NCI-H526 treated with DMSO at 0.1 percent for 48 hours (cell line): ENCODE measurements around the gene KPNA1.
"Not testable (repeated sequence)": the region's sequence is repeated elsewhere in the genome, so short reads cannot be mapped to it uniquely, and the experiment has no call there.

ENCODE experiments used
- DNase-seq: peaks from one replicate; lab custom pipeline; 2025; lab: John Stamatoyannopoulos, UW

KPNA1 gene

DNA sequence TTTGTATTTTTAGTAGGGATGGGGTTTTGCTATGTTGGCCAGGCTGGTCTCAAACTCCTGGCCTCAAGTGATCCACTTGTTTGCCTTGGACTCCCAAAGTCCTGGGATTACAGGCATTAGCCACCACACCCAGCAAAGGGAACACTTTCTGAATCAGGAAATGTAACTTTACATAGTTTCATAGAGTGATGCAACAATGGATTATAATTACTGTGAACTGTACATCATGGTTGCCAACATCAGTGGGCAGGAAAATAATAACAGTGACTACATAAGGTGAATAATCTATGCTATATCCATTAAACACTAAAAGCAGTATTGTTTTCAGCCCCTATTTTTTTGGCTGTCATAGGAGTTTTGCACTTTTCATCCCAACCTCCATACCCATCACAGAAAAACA lies 5.0 kb upstream of the KPNA1 start:
- DNase-seq, result no peak

DNA sequence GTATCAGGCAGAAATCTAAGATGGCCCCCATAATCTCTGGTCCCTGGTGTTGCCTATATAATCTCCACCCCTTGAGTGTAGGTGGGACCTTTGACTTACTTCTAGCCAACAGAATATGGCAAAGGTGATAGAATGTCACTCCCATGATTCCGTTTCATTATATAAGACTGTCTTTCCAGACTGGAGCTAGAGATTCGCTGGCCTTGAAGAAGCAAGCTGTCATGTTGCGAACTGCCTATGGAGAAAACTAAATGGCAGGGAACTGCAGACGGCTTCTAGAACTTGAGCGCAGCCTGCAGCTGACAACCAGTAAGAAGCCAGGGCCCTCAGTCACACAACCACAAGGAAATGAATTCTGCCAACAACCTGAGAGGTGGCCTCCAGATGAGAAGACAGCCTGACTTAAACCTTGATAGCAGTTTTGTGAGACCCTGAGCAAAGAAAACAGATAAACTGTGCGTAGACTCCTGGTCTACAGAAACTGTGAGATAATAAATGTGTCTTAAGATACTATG lies 2.2 kb upstream of the KPNA1 start:
- no peak for DNase-seq

DNA sequence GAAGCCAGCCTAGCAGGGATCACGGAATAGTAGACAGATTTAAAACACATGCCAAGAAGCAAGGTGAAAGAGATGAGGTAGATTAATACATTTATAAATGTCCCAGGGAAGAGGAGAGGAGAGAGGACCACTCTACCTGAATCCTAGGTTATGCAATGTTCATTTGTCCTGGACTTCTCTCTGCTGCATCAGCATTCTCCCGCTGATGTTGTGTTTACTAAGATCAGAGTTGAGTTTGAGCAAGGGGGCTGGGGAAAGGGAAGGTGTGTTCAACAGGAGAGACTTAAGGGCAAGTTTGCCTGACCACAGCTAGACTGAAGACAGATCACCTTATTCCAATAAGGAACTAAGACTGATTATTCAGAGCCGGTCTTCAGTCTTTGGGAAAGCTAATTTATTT lies 1.1 kb upstream of the KPNA1 start:
- no peak for DNase-seq

DNA sequence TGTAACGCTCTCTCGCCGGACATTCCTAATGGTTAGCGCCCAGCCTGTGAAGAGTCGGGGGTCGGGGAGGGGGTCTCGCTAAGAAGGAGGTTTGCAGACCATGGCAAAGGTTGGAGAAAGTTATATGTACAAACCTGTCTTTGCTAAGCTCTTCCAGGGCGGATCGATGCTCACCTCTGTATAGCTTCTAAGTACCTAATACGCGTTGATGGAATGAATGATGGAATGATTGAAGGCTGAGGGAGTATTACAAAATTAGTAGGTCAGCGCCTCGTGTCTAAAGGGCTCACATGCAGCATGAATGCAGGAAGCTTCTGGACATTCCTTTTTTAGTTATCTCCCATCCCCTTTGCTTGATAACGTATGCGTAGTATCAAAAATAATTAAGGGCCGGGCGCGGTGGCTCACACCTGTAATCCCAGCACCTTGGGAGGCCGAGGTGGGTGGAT lies 305 bp upstream of the KPNA1 start:
- DNase-seq, result no peak

DNA sequence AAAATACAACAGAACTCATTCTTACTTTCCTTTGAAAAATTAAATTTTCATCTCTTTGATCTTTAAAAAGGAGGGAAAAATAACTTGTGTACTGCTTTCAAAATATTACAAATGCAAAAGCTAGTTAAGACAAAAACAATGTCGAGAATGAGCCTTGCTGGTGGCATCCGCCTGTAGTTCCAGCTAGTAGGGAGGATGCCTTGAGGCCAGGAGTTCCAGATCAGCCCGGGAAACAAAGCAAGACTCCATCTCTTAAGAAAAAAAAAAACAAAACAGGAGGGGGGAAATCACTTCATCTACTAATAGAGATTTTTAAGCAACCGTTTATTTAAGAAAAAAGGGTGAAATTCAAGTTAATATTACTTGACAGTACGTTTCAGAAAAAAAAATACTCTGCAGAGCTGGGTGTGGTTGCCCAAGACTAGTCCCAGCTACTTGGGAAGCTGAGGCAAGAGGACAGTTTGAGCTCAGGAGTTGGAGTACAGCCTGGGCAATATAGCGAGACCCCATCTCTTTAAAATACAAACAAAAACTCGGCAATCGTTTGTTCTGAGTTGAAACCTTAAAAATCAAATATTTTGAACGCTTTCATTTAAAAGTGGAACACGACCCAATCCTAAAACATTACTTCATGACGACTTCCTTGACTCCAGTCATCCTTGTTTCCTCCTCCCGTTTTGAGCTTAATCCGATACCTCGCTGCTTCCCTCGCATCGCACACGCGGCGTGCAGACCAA lies 1.2 kb downstream of the KPNA1 start:
- no peak for DNase-seq

DNA sequence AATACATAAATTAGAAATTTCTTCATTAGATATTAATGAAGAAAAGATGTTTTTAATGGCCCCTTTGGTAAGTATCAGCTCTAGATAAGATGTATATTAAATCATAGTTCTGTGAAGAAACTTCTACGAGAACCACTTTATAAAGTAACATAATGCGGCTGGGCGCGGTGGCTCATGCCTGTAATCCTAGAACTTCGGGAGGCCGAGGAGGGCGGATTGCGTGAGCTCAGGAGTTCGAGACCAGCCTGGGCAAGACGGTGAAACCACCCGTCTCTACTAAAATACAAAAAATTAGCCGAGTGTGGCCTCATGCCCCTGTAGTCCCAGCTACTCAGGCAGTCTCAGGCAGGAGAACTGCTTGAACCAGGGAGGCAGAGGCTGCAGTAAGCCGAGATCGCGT lies 2.5 kb downstream of the KPNA1 start:
- no peak for DNase-seq

DNA sequence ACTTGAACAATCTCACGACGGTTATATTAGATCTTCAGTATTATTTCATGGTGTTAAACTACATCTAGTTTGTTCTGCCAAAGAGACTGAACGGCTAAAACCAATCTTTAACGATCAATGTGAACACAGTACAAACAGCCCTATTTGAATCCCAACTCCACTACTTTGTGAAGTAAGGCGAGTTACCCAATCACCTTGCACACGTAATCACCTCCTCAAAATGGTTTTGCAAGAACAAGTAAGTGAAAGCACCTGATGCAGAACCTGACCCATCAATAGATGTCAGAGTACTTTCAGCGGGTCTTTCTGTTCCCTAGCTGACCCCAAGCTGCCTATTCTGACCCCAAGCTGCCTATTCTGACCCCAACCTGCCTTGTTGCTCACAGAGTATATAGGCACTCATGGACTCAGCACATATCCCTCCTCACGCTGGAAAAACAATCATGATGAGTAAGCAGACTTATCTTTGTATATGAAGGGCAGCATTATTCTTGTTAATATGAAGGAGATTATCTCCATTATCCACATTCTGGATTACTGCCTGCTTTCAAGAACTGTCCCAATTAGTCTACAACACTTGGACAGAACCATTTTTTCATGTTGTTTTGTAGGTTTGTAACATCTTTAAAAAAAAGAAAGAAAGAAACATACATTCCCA lies 3.7 kb downstream of the KPNA1 start:
- no peak for DNase-seq

DNA sequence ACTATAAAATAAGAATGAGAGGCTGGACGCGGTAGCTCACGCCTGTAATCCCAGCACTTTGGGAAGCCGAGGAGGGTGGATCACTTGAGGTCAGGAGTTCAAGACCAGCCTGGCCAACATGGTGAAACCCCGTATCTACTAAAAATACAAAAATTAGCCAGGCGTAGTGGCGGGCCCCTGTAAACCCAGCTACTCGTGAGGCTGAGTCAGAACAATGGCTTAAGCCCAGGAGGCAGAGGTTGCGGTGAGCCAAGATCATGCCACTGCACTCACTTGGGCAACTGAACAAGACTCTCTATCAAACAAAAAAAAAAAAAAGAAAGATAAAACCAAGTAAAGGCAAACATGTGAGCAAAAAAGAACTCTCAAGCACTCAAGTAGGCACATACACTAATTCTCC lies 5.8 kb downstream of the KPNA1 start:
- not testable (repeated sequence) for DNase-seq

DNA sequence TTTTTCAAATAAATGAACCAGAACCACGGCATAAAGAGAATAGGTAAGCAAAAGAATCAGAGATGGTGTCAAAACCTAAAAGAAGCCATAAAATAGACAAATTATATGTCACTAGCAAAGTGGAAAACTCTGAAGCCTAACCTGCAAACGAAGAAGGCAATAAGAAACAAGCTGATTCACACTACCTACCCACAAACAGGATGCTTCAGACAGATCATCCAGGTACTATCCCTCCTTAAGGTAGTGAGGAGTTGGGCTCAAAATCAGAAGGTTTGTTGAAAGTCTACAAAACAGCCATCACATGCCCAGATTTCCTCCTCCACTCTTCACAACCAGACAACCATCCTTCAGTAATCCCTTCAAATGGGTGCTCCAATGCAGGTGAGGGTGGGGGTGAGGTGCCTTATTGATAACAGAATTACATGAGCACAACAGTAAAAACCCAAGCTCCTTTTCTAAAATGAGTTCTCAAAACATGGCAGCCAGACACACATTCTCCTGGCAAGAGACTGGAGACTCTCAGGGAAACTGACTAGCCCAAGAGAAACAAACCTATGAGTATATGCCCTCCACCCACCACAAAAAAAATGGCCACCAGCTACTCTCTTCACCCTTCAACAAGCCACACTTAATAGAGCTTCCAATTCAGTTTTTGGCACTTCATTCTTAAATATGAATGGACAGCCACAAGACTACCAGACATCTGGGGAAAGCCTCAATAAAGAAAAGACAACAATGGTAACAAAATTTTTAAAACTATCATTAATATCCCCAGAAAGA lies 6.4 kb downstream of the KPNA1 start:
- DNase-seq, result no peak

DNA sequence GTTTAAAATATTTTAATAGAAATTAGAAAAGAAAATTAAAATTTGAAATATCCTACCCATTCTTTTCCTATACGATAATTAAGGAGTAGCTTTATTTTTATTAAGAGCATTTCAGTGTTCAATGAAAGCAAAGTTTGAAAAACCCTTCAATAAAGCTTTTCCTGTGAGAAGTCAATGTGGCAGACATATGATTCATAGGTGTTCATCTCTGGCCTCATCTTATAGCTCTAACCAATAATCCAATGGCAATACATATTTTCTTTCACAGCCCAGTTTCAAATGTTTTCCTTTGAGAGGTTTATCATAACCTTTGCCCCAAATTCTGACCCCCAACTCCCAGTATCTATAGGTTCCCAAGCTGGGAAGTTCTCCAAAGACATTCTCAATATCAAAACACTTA lies 8.3 kb downstream of the KPNA1 start:
- no peak for DNase-seq

DNA sequence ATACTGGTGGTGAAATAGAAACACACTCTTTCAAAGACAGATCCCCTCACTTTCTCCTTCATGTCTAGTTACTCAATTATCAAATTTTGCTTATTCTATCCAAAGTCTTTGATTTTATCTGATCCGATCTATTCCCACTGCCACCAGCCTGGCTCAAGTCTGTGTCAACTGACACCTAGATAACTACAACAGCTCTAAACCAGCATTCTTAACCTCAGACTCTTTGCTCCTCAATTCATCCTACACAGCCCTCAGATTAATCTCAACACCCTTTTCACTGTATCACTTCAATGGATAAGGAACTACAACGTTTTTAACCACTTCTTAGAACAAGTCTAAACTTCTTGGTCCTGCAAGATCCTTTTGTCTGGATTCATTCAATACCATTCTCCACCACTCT lies 9.1 kb downstream of the KPNA1 start:
- DNase-seq, result no peak

DNA sequence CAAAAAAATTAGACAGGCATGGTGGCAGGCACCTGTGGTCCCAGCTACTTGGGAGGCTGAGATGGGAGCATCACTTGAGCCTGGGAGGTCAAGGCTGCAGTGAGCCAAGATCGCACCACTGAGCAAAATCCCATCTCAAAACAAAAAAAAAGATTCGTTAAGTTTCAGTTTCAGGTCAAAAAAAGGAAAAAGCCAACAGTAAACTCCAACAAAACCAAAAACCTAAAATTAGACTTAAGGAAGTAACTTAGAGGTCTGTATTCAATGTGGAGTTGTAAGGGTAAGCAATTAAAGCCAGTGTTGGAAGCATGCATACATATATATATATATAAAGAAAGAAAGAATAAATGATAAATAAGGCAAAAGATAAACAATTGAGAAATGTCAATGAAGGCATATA lies 11.8 kb downstream of the KPNA1 start:
- DNase-seq, result no peak

DNA sequence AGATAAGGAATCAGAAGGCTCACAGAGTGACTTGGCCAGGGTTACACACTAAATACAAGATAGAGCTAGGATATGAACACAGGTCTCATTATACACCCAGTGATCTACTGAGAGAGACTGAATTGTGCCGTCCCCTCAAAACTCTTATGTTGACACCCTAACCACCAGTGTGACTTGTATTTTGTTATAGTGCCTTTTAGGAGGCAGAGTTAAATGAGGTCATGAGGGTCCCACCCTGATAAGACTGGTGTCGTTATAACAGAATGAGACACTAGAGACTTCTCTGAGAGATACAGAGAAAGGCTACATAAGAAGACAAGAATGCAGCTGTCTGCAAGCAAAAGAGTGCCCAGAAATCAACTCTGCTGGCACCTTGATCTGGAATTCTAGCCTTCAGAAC lies 12.6 kb downstream of the KPNA1 start:
- no peak for DNase-seq

DNA sequence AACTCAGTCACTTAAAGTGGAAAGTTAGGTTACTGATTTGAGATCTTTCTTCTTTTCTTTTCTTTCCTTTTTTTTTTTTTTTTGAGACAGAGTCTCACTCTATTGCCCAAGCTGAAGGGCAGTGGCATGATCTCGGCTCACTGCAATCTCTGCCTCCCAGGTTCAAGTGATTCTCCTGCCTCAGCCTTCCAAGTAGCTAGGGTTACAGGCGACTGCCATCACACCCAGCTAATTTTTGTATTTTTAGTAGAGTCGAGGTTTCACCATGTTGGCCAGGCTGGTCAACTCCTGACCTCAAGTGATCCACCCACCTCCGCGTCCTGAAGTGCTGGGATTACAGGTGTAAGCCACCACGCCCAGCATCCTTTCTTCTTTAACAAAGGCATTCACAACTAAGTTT lies 13.8 kb downstream of the KPNA1 start:
- not testable (repeated sequence) for DNase-seq

DNA sequence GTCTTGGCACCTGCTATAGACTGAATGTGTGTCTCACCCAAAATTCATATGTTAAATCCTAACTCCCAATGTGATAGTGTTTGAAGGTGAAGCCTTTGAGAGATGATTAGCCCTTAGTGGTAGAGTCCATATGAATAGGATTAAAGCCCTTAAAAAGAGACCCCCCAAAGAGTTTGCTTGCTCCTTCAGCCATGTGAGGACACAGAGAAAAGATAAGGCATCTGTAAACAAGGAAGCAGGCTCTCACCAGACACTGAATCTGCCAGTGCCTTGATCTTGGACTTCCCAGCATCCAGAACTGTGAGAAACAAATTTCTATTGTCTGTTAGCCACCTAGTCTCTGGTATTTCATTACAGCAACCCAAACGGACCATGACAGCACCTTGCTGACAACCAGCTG lies 16.6 kb downstream of the KPNA1 start:
- DNase-seq, result no peak

DNA sequence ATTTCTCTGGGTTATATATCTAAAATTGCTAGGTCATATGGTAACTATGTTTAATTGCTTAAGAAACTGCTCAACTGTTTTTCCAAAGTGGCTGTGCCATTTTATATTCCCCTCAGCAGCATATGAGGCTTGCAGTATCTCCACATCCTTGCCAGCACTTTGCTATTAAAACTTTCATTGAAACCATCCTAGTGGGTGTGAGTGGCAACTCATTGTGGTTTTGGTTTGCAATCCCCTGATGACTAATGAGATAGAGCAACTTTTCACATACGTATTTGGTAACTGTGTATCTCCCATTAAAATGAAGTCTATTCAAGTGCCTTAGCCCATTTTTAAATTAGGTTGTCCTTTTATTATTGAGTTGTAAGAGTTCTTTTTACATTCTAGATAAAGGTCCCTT lies 17.3 kb downstream of the KPNA1 start:
- DNase-seq, result no peak

DNA sequence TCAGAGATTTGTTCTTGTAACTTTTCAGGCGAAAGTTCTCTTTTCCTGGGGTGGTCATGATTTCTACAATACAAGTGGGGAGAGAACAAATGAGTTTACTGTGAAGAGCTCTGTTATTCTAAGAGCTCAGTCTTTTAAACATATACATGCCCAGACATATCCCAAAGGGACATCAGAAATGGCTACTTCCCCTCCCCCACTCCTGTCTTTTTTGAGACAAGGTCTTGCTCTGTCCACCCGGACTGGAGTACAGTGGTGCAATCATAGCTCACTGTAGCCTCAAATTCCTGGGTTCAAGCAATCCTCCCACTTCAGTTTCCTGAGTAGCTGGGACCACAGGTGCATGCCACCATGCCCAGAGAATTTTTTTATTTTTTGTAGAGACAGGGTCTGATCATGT lies 18.2 kb downstream of the KPNA1 start:
- DNase-seq, result no peak

DNA sequence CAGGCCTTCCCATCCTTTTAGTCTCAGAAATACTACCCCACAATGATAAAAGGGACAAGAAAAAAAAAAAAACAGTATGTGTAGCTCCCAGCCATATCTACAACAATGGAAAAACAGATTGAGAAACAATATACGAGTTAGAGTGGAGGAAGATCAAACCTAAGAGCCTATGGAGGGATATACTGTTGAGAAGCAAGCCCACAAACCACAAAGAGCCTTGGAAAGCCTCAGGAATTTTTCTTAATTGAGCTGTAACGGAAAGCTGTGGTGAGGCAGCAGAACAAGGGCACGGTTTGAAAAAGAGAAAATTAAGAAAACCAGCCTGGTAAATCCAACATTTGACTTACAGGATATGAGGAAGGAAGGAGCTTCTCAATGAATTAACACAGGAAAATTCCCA lies 21.4 kb downstream of the KPNA1 start:
- no peak for DNase-seq

DNA sequence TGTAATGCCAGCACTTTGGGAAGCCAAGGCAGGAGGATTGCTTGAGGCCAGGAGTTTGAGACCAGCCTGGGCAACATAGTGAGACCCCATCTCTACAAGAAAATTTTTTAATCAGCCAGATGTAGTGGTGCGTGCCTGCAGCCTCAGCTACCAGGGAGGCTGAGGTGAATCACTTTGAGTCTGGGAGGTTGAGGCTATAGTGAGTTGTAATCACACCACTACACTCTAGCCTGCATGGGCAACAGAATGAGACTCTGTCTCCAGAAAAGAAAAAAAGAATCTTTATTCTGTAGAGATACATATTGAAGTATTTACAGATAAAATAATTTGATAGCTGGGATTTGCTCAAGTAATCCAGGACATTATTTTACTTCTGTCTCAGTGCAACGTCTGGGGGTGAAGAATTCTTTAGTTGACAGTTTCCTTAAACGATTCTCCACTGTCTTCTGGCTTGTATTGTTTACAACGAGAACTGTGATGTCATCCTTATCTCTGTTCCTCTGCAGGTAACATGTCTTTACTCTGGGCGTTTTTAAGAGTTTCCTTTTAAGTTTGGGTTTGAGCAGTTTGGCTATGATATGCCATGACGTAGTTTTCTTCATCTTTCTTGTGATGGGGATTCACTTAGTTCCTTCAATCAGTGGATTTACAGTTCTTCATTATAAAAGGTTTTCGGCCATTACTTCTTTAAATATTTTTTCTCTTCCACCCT lies 26.3 kb downstream of the KPNA1 start:
- DNase-seq, result no peak

DNA sequence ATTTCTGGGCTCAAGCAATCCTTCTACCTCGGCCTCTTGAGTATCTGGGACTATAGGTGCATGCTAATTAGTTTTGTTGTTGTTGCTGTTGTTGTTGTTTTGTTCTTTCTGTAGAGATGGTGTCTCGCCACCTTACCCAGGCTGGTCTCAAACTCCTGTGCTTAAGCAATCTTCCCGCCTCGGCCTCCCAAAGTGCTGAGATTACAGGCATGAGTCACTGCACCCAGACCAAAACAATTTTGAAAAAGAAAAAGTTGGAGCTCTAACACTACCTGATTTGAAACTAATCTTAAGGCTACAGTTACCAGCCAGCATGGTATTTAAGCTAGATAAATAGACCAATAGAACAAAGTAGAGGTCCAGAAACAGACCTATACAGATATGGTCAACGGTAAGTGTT lies 29.8 kb downstream of the KPNA1 start:
- no peak for DNase-seq

DNA sequence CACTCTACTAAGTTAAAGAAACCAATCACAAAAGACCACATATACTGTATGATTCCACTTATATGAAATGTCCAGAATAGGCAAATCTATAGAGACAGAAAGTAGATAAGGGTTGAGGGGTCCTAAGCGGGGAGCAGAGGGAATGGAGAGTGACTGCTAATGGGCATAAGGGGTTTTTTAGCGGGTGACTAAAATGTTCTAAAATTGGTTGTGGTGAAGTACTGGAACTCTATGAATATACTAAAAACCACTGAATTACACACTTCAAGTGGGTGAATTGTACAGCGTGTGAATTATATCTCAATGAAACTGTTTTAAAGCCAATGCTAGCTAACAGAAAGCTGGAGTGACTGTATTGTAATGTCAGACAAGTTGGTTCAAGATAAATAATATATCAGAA lies 33.3 kb downstream of the KPNA1 start:
- no peak for DNase-seq

DNA sequence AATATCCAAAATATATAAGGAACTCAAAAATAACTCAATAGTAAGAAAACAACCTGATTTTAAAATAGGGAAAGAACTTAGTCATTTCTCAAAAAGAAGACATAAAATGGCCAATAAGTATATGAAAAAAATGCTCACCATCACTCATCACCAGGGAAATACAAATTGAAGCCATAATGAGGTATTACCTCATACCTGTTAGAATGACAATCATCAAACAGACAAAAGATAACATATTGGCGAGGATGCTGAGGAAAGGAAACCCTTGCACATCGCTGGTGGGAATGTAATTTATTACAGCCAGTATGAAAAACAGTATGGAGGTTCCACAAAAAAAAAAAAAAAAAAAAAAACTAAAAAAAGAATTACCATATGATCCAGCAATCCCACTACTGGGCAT lies 38.2 kb downstream of the KPNA1 start:
- no peak for DNase-seq
